Measurements from ENCODE around the gene EZH1.
A peak's percentile ranks its signal among the peaks of the same experiment; 100 is the strongest.
"Not testable (repeated sequence)": the region's sequence is repeated elsewhere in the genome, so short reads cannot be mapped to it uniquely, and the experiment has no call there.

The EZH1 gene

DNA sequence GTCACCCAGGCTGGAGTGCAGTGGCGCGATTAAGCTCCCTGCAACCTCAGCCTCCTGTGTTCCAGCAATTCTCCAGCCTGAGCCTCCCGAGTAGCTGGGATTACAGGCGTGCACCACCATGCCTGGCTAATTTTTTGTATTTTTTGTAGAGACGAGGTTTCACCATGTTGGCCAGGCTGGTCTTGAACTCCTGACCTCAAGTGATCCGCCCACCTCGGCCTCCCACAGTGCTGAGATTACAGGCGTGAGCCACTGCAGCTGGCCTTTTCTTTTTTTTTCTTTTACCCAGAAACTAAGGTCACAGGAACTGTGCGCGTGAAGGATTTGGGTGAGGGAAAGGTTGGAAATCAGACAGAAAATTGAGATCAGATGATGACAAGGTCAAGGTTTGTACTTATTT, 25.1 kb upstream of the EZH1 start:
- not testable (repeated sequence) for DNase-seq

DNA sequence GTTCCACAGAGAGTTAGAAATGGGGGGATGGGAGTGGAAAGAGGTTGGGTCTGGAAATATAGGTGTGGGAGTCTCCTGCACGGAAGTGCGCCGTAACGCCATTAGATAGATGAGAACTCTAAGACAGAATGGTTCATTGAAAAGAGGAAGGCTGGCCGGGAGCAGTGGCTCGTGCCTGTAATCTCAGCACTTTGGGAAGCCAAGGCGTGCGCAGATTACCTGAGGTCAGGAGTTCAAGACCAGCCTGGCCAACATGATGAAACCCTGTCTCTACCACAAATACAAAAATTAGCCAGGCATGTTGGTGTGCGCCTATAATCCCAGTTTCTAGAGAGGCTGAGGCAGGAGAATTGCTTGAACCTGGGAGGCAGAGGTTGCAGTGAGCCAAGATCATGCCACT, 23.2 kb upstream of the EZH1 start:
- not testable (repeated sequence) for DNase-seq

DNA sequence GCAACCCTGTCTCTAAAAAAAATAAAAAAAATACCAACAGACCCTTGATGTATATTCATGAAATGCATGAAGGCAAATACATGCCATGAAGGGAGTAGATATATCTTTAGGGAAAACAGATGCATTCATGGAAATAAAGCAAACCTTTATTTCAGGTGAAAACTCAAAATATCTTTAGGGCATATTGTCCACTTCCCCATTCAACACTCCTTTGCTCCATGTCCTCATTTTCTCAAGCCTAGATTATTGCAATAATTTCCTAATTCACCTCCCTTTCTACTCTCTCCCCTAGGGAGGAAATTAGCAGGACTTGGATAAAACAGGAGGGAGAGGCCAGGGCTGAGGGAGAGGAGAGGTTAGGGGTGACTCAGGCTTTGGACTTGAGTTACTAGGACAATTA, 22.7 kb upstream of the EZH1 start:
- DNase-seq = no peak

DNA sequence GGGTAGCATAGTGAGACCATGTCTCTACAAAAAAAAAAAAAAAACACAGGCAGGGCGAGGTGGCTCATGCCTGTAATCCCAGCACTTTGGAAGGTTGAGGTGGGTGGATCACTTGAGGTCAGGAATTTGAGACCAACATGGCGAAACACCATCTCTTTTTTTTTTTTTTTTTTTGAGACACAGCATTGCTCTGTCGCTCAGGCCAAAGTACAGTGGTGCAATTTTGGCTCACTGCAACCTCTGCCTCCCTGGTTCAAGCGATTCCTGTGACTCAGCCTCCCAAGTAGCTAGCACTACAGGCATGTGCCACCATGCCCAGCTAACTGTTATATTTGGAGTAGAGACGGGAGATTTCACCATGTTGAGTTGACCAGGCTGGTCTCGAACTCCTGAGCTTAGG, 21.3 kb upstream of the EZH1 start:
- no peak for DNase-seq

DNA sequence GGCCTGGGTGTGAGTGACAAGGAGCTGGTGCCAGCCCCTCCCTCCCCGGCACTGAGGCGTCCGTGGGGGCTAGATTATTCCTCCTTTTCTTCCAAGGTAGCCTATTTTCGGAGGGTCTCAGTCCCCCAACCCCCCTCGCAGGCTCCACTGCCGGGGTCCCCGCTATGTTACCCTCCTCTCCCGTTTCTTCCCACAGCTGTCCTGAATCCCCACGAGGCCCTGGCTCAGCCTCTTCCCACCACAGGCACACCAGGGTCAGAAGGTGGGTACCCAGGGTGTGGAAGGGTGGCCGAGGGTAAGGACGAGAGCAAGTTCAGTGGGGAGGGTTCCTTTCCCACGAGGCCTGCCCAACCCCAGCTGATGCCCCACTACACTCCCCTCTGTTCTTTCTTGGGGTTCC, 16.8 kb upstream of the EZH1 start:
- no peak for DNase-seq

DNA sequence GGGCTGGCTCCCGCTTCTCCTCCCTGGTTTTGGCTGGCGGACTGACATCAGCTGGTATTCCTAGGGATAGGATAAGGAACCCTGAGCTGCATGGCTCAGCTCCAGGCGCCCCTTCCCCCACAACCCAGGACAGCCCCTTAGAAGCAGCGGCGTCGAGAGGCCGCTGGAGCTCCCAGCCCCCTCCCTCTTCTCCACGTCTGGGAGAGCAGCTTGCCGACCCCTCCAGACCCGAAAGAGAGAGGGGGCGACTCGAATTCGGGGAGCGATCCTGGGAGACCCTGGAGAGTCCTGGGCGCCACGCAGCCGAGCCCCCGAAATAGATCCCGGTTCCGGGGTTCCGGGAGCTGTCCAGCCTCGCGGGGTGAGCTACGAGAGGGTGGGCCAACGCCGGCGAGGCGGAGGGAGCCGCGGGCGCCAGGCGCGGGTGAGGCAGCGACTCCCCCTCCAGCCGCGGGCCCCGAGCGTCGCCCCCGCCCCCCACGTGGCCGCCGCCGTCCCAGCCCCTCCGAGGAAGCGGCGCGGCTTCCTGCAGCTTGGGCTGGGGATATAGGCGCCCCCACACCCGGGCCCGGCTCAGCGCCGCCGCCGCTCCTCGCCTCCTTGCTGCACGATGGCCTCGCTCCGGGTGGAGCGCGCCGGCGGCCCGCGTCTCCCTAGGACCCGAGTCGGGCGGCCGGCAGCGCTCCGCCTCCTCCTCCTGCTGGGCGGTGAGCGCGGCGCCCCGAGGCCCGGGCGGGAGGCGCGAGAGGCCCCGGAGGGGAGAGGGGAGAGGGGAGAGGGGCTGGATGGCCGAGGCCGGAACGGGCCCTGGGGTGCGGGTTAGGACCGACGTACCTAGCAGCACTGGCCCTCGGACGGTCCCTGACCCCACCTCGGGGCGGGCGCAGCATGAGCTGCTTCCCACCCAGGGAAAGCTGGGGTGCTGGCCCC, 16.1 kb upstream of the EZH1 start, which contains the start of gene RAMP2:
RAMP2 (plus strand) TSS at position 576 of the 930 bp plus-strand sequence; CDS start at position 611, 35 bp downstream.
- DNase-seq = no peak

DNA sequence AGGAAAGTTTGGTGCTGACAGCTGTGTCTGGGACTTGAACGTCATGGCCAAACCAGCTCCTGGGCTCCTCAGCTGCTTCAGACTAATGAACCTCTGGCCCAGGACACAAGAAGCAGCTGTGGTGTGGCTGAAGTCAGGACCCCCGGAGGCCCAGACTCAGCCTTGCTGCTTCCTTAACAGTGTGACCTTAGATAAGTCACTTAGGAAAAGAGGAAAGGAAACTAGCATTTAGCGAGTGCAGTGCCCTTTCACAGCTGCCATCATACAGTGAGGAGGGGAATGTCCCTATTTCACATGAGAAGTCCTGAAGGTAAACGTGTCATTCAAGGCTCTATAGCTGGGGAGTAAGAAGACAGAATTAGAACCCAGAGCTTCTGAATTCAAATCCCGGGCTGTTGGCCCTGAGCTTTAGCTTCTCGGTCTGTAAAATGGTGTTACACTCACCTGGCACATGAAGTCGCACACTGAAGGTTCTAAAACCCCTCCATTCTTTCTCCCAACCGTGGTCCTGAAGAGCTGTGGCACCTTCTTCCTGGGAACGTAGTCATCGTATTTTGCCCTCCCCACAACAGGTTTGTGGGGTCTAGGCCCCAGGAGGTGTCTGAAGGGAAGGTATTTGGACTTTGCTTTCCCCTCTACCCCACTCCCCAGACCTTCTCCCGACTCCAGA, 15.3 kb upstream of the EZH1 start:
- DNase-seq = no peak

DNA sequence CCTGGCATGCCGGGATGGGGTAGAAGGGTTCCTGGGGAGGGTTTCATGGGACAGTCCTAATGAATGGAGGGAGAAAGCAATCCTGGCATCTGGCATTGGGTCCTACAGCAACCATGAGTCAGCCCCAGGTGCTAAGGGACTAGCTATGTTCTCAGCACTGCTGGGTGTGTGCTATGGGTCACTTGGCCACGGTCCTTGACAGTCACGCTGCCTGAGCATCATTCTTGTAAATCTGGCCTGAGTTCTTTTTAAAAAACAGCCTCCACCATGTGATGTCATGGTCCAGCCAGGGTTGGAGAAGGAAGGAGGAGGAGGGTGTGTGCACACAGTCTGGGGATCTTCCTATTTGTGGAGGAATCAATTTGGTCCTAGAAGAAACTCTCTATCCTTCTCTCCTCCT, 9.9 kb upstream of the EZH1 start:
- DNase-seq = no peak

DNA sequence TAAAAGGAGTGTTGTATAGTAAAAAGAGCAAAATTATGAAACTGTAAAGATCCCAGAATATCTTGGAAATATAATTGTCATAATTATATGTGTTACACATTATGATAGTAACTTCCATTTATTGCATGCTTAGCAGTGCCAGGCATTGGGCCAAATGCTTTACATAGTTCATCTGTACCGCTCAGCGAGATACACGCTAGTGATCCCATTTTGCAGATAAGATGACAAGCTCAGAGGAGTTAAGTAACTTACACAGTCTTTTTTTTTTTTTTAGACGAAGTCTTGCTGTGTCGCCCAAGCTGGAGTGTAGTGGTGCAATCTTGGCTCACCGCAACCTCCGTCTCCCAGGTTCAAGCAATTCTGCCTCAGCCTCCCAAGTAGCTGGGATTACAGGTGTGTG, 6.8 kb upstream of the EZH1 start:
- DNase-seq = no peak

DNA sequence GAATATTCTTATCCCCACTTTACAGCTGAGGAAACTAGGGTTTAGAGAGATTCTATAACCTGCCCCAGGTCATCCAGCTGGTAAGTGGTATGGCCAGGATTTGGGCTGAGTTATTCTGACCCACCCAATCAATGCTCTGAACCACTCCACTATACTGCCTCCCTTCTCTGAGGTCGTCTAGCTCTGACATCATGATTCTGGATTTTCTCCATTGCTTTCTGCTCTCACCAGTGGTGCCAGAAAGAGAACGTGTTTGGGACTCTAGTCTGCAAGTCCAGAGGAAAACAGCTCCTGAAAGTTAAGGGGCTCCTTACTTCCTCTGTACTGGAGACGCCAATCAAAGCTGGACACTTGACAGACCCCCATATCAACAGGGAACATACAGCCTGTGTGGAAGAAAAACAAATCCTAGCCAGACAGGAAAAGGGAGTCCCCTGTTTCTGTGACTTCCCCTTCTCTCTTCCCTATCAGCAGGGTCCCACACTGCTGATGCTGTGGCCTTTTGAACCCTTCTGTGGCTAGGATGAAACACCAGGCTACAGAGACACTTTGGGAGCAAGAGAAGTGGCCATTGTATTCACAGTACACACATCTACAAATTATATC, 6.0 kb upstream of the EZH1 start:
- DNase-seq = no peak

DNA sequence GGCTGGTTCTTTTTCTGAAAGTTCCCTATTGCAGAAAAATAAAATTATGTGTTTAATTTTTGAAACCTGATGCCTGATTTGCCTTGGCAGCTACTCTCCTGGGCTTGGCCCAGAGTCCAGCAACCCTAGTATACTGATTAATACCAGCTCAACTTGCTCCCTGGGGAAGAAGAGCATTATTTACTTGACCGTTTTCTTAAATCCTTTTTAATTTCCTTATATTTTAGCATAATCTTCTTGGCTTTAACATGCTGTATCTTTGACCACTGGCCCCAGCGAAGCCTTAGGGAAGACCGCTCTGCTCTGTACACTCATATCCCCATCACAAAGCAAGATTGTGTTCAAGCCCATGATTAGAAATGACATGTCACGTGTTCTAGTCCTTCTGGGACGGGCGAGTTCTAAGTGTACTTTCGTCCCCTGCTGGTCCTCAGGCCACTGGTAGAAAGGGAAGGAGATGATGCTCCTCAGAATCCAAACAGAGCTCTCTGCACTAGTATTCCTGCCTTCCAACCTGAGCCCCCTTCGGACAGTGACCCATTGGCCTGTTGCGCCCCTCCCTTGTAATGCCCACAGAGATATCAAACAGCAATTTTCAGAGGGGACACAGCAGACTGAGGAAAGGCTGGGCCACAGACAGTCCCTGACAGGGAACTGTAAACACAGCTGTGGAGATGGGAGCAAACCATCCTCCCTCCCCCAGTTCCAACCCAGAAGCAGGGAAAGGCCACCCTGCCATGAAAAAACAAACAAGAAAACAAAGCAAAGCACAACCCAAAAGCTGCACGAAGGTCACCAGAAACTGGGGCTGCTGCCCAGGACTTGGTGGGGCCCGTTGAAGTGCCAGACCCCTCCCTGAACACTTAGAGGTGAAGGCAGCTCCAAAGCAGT, 4.3 kb upstream of the EZH1 start:
- DNase-seq = no peak

DNA sequence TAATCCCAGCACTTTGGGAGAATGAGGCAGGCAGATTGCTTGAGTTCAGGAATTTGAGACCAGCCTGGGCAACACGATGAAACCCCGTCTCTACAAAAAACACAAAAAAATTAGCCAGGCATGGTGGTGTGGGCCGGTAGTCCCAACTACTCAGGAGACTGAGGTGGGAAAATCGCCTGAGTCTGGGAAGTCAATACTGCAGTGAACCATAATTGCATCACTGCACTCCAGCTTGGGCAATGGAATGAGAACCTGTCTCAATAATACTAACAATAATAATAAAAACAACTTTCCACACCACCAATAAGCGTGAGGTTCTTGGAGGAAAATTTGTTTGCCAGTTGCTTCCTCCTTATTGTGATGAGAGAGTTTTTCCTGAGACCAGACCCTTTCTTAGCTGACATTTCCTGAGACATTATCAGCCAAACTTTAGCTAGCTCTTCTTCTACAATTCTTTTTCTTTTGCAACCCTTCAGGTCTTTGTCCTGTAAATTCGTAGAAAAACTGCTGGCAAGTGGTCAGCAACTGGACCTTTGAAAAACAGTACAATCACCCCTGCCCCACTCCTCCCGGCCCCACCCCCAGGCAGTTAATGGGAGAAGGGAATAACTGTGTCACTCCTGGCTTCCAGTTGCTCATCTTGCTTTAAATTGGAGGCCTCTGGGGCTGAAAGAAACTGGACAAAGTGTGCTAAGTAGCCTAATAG, 3.5 kb upstream of the EZH1 start:
- no peak for DNase-seq

DNA sequence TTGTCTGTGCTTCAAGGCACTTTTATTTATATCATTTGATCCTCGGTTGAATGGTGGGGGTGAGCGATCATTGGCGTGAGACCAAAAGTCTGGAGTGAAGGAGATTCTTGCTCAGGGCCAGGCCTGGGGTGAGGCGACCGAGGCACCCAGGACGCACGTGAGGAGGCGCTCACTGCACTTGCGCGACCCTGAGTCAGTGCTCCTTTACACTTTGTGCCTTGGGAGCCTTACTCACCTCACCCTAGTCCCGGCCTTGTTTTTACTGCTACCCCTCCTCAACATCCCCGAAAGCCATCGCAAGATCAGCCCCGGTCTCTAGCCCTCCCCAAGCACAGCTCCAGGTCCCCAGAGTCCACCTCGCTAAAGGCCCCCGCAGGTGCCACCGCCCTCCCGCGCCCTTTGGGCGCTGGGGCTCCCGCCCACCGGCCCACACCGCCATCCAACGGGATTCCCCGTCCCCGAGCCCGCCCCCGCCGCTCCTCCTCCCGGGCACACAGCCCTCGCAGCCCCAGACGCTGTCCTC, 496 bp downstream of the EZH1 start:
- no peak for DNase-seq

DNA sequence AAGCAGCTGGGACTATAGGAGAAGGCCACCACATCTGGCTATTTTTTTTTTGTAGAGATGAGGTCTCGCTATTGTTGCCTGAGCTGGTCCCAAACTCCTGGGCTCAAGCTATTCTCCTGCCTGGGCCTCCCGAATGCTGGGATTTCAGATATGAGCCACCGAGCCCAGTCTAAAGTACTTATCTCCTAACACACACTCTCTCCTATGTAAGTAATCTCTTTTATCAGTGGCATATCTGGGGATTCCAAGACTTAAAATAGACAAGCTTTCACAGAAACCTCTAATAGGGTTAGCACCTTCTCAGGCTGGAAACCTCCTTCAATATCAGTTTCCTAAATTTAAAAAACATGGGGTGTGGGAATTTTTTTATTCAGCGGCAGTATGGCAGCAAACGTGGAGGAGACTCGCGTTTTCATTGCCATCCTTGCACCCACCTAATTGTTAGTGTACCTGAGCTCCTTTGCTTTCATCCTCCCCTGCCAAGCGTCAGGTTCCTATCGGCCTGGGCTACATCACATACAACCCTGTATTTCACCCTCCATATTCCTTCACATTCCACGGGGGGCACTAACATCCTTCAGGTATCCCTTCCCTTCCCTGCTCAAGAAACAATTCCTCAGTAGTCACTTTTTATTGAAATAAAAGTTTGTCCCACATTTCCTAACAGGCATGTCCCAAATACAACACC, 1.1 kb downstream of the EZH1 start:
- DNase-seq = no peak

DNA sequence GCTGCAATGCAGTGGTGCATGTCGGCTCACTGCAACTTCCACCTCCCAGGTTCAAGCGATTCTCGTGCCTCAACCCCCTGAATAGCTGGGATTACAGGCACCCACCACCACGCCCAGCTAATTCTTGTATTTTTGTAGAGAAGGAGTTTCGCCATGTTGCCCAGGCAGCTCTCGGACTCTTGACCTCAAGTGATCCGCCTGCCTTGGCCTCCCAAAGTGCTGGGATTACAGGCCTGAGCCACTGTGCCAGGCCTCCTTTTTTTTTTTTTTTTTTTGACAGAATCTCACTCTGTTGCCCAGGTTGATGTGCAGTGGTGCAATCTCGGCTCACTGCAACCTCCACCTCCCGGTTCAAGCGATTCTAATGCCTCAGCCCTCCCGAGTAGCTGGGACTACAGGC, 1.9 kb downstream of the EZH1 start:
- DNase-seq = not testable (repeated sequence)

DNA sequence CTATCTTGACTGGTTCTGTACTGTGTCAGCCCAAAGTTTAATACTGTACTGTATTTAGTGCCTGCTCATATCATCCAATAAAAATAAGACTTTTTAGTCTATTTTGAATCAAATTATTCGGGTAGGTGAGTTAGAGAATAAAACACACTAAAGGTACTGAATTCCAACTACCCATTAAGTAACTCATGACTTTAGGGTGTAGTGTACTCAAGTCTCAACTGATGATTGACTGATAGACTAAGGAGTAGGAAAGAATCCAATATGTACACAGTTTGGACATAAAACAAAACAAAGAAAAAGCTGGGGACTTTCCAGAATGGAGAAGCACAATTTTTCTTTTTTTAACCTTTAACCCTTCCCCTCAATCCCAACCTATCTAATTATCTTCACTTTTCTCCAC, 4.1 kb downstream of the EZH1 start:
- no peak for DNase-seq

DNA sequence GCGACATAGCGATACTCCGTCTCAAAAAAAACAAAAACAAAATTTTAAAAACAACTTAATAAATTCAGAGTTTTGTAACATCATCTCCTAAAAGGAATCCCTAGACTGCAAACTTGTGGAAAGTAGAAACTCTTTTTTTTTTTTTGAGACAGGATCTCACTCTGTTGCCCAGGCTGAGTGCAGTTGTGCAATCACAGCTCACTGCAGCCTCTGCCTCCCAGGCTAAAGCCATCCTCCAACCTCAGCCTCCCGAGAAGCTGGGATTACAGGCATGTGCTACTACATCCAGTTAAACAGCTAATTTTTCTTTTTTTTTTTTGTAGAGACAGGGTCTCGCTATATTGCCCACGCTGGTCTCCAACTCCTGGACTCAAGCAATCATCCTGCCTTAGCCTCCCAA, 19.7 kb downstream of the EZH1 start:
- no peak for DNase-seq

DNA sequence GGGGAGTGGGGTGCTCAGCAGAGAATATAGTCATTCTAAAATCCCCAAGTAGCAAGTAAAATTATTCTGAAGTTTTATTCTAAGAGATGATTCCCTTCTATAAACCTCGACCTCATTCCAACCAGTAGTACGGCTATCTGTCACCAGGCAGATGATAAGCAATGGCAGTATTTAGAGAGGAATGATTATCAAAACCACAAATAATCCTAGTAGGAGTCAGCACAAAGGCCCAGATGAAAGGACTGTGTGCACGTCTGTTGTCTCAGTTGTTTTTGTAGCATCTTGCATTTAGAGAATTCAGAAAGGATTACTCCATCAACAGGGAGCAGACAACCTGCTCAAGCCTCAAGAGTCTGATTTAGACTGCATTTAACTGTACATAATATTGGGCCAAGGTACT, 21.2 kb downstream of the EZH1 start:
- DNase-seq = no peak

DNA sequence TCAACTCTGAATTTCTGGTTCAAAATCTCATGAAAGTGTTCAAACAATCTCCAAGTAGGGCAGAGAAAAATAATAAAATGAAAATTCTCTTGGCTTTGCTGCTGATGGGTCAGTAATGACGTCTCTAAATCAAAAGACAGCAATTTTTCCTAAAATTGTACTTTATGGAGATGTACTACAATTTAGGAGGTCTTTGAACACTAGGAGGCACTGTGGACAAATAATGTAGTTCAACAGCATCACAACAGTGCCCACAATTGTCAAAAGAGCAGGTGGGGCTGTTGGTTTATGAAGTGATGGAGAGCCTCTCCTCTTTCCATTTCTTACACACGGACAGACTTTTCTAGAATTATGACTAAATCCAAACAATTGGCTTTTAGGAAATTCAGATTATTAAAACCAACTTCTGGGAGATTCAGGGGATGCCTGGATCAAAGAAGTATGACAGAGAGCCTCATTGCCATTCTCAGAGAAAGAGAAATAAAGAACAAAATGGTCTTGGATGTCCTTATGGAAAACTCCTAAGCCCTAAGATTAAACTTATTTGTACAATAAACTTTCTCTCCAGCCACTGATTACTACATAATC, 23.8 kb downstream of the EZH1 start:
- peak; percentile 29 for DNase-seq

DNA sequence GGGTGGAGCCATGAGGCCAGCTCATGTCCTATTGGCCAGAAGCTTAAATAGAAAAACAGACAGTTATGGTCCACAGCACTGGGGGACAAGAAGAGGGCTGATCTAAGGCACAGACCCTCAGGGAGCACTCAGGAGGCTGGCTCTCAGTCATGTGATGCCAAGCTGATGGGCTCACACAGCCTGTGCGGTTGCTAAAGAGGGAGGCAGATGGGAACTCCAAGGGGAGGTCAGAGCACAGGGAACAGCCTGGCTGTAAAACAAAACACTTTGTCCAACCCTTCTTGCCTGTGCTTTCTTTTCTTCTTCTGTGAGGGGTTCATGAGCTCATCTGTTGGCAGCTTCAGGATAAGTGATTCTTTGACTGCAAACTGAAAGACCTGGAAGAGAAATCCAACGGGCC, 35.3 kb downstream of the EZH1 start:
- DNase-seq = no peak

DNA sequence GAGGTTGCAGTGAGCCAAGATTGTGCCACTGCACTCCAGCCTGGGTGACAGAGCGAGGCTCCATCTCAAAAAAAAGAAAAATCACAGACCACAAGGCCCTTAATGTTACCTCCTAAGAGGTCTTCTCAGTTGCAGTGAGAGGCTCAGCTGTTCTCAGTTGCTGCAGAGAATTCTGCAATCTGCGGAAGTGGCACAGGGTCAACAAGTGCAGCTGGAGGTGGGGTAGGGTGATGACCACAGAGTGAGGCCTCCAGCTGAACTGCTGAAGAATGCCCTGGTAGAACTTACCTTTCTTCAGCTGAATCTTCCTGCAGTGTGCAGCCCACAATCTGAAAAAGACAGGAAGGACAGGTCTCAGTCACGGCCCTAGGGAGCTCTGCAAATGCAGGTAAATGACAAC, 36.3 kb downstream of the EZH1 start:
- DNase-seq = no peak

Data from NCI-H2107 (cell line).